K562 (cell line): Measurements from ENCODE around the gene NUCKS1. TPM values are rescaled to one million over a fixed set of nuclear protein-coding genes. Genes with fewer than 3 reads are reported as not detected.

Source experiments
- ATAC-seq: fragments of 200-7000 bp; cut with Tn5 transposase; 3 replicates; pipeline ENCODE4 v1.9.1; 2020; ENCODE audit warnings: moderate library complexity
- BruUV-seq: library from RNA; stranded (reverse); fragments of 400-500 nt; replicated peaks from 2 replicates; lab custom pipeline; 2021; lab: Mats Ljungman, UMichigan
- CTCF ChIA-PET: fragments of 300-600 bp; formaldehyde crosslinking; extraction: SDS; loops from one replicate; lab custom pipeline; 2021; ENCODE audit warnings: low intra/inter-chr PET ratio; lab: Yijun Ruan, JAX
- POLR2A ChIA-PET: fragments of 300-600, 350-650 bp; sonication (Branson Sonifier 250); formaldehyde crosslinking; extraction: SDS; loops from one replicate; lab custom pipeline; 2021; ENCODE audit warnings: antibody characterized with exemption, inconsistent platforms; lab: Yijun Ruan, JAX
- DNase-seq, 4 experiments: peaks; one replicate each; pipeline versions ENCODE4 v3.0.0 to v3.0.0-alpha.2; 2011 to 2018; ENCODE audit warnings: low spot score in 3 of 4, mixed read lengths in 3 of 4; ENCODE audit errors: extremely low read depth in 1 of 4
- FAIRE-seq: peaks from 2 replicates; lab custom pipeline; 2011; peaks lifted over from hg19 to GRCh38; lab: Jason Lieb, UNC
- H2AFZ ChIP-seq: 2 replicates; pipeline ENCODE4 v1.6.0; 2011; ENCODE audit warnings: low read depth, low read length, control low read depth, inconsistent platforms
- H3K27ac ChIP-seq: fragments of 200-600 bp; 3 replicates; pipeline ENCODE4 v1.8.0; 2011; ENCODE audit warnings: low read depth, mild to moderate bottlenecking, control low read depth, inconsistent platforms, low read length, moderate library complexity, mixed read lengths; ENCODE audit errors: extremely low read depth
- H3K27me3 ChIP-seq, 2 experiments: fragments of 300-600 bp in 1 of 2; 2 replicates in 1 of 2; 3 replicates in 1 of 2; pipeline versions ENCODE4 v1.6.0 to v1.8.0; 2011; ENCODE audit warnings: inconsistent platforms in 2 of 2, low read length in 2 of 2, mild to moderate bottlenecking in 1 of 2, mixed read lengths in 1 of 2, moderate library complexity in 1 of 2; ENCODE audit not compliant: control insufficient read depth in 2 of 2, insufficient read depth in 2 of 2
- H3K36me3 ChIP-seq: fragments of 300-600 bp; 3 replicates; pipeline ENCODE4 v1.8.0; 2011; ENCODE audit warnings: mild to moderate bottlenecking, low read length, inconsistent platforms; ENCODE audit not compliant: control insufficient read depth, insufficient read depth
- H3K4me1 ChIP-seq, 2 experiments: fragments of 200-600 bp in 1 of 2; replicated peaks in 1 of 2; 2 replicates in 1 of 2; 3 replicates in 1 of 2; pipeline versions ENCODE4 v1.5.1 to v1.8.0; 2011; ENCODE audit warnings: inconsistent platforms in 2 of 2, low read length in 2 of 2, mild to moderate bottlenecking in 1 of 2, mixed read lengths in 1 of 2, moderate library complexity in 1 of 2; ENCODE audit not compliant: control insufficient read depth in 2 of 2, insufficient read depth in 2 of 2
- H3K4me2 ChIP-seq: 2 replicates; pipeline ENCODE4 v1.6.1; 2011; ENCODE audit warnings: low read length, control low read depth, inconsistent platforms, mixed read lengths; ENCODE audit not compliant: insufficient read depth
- H3K4me3 ChIP-seq: fragments of 200-600 bp; sonication (generic), shearing (Covaris generic); 2 replicates; pipeline ENCODE4 v1.5.1; 2016; ENCODE audit warnings: control low read depth, inconsistent platforms
- H3K79me2 ChIP-seq: fragments of 200-600 bp; 3 replicates; pipeline ENCODE4 v1.8.0; 2011; ENCODE audit warnings: low read length, inconsistent platforms; ENCODE audit not compliant: control insufficient read depth, insufficient read depth
- H3K9ac ChIP-seq, 2 experiments: 2 replicates each; pipeline versions ENCODE4 v1.6.0 to v1.6.1; 2011; ENCODE audit warnings: low read depth in 2 of 2, low read length in 2 of 2, control low read depth in 1 of 2, inconsistent platforms in 1 of 2, mild to moderate bottlenecking in 1 of 2, mixed read lengths in 1 of 2; ENCODE audit not compliant: insufficient read depth in 1 of 2
- H3K9me1 ChIP-seq: one replicate; pipeline ENCODE4 v1.6.0; 2011; ENCODE audit warnings: inconsistent platforms, mild to moderate bottlenecking, low read length, moderate library complexity; ENCODE audit not compliant: control insufficient read depth, insufficient read depth
- H3K9me3 ChIP-seq: replicated peaks from 2 replicates; pipeline ENCODE4 v1.5.1; 2011; ENCODE audit warnings: low read depth, low read length, inconsistent platforms; ENCODE audit not compliant: control insufficient read depth, insufficient read depth
- H4K20me1 ChIP-seq: replicated peaks from 2 replicates; pipeline ENCODE4 v1.6.1; 2011; ENCODE audit warnings: low read length, inconsistent platforms, mixed read lengths; ENCODE audit not compliant: control insufficient read depth, insufficient read depth
- BCL6 ChIP-seq: fragments of 250-450 bp; sonication (Bioruptor Pico); IDR thresholded peaks from 2 replicates; pipeline ENCODE4 v1.4.0; 2020
- CEBPB ChIP-seq: fragments of 450-650 bp; IDR thresholded peaks from 2 replicates; pipeline ENCODE4 v1.6.1; 2016; ENCODE audit warnings: missing genetic modification characterization, missing compliant biosample characterization
- HDAC8 ChIP-seq: fragments of 450-650 bp; IDR thresholded peaks from 2 replicates; pipeline ENCODE4 v1.6.1; 2016; ENCODE audit warnings: mild to moderate bottlenecking, missing genetic modification characterization, moderate library complexity, missing compliant biosample characterization
- HINFP ChIP-seq: fragments of 450-650 bp; conservative IDR thresholded peaks from 2 replicates; pipeline ENCODE4 v1.6.1; 2016; ENCODE audit warnings: missing genetic modification characterization, low read depth, mild to moderate bottlenecking, control low read depth, missing compliant biosample characterization
- KLF10 ChIP-seq: fragments of 250-450 bp; sonication (Bioruptor Pico); IDR thresholded peaks from 2 replicates; pipeline ENCODE4 v1.6.1; 2021; ENCODE audit warnings: matching md5 sums
- ZNF444 ChIP-seq: fragments of 250-450 bp; sonication (Bioruptor Pico); IDR thresholded peaks from 2 replicates; pipeline ENCODE4 v1.4.0; 2020; ENCODE audit warnings: mild to moderate bottlenecking, moderate library complexity
- WGBS: fragments of 100-300 bp; shearing (Covaris generic); methylation state at CpG from one replicate; pipeline ENCODE4 v1.1.6; 2016; ENCODE audit warnings: low coverage, mixed read lengths; ENCODE audit not compliant: insufficient coverage; ENCODE audit errors: missing lambda C conversion rate; 5-methylcytosine and 5-hydroxymethylcytosine counted together
- in situ Hi-C: fragments of 300-500 bp; cut with MboI; formaldehyde crosslinking; loops from 4 replicates; pipeline ENCODE4 v1.15.0; 2018; ENCODE audit warnings: inconsistent platforms, mixed read lengths
- intact Hi-C: fragments of 100-400 bp; cut with micrococcal nuclease; formaldehyde crosslinking; loops from 2 replicates; pipeline ENCODE4 v1.14.2; 2022
- polyA plus RNA-seq, 8 experiments: library from polyadenylated mRNA; depleted of rRNA in 4 of 8; stranded (reverse) in 5 of 8; unstranded in 3 of 8; fragments of >200 nt; fragmentation: Nextera tagmentation in 2 of 8; fragmentation: Illumina TruSeq in 1 of 8; extraction: Ambion mirVana in 2 of 8; extraction: Trizol in 1 of 8; gene quantifications; 2 replicates each; pipeline versions ENCODE4 v1.2.1 to v1.2.3, GENCODE V29; 2011 to 2014; ENCODE audit warnings: inconsistent platforms in 1 of 8, missing spikeins in 1 of 8
- total RNA-seq, 7 experiments: library from RNA; depleted of rRNA in 6 of 7; stranded (reverse); fragments of >200 nt in 6 of 7; fragmentation: Illumina TruSeq in 2 of 7; extraction: Trizol in 2 of 7; gene quantifications; 2 replicates each; pipeline versions ENCODE4 v1.2.1 to v1.2.3, GENCODE V29; 2011 to 2021; ENCODE audit warnings: low replicate concordance in 1 of 7
- TF ChIP-seq, protein P1 (sequence below): fragments of 450-650 bp; IDR thresholded peaks from 2 replicates; pipeline ENCODE4 v1.6.1; 2017; ENCODE audit warnings: antibody characterized with exemption

The NUCKS1 gene
- total and polyA plus RNA-seq, 9 of the 15 experiments (the other 6 are each of a cell fraction or from before 2014, with no cell fraction given), result 66.7 to 244 (median 149) TPM

- in situ Hi-C loops, result no loop called here
These were observed 16.6 kb upstream of the NUCKS1 start for GRCh38 chr1:205766570-205766969.

More at GRCh38 chr1:205766570-205766969, 16.6 kb upstream of the NUCKS1 start:
- TF ChIP-seq ZNF444 (no peak), BCL6 (CRISPR knock-in tag) (no peak), HINFP (tag) (peak; percentile 93), CEBPB (tag) (peak; percentile 27; the same call in 1 of the 2 replicates), KLF10 (CRISPR knock-in tag) (no peak), HDAC8 (tag) (no peak)
- TF ChIP-seq, protein P1, sequence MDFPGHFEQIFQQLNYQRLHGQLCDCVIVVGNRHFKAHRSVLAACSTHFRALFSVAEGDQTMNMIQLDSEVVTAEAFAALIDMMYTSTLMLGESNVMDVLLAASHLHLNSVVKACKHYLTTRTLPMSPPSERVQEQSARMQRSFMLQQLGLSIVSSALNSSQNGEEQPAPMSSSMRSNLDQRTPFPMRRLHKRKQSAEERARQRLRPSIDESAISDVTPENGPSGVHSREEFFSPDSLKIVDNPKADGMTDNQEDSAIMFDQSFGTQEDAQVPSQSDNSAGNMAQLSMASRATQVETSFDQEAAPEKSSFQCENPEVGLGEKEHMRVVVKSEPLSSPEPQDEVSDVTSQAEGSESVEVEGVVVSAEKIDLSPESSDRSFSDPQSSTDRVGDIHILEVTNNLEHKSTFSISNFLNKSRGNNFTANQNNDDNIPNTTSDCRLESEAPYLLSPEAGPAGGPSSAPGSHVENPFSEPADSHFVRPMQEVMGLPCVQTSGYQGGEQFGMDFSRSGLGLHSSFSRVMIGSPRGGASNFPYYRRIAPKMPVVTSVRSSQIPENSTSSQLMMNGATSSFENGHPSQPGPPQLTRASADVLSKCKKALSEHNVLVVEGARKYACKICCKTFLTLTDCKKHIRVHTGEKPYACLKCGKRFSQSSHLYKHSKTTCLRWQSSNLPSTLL, result peak; percentile 83
- no peaks in the 10 kb centered on the region for H3K9me3 ChIP-seq
- intact Hi-C loops, result no loop called here
- no peaks in the 10 kb centered on the region for H3K79me2 ChIP-seq
- no peaks in the 10 kb centered on the region; a peak in 1 of 5 replicates for H3K4me1 ChIP-seq
- H3K4me3 ChIP-seq, result no peak overlapping the region
- H3K36me3 ChIP-seq, result no peaks in the 10 kb centered on the region
- no peaks in the 10 kb centered on the region for H3K27me3 ChIP-seq
- POLR2A ChIA-PET, result interaction anchor here (2.2 to 2.8 kb wide), 3 partner anchors 8 to 17 kb away, joined by 9 to 20 read pairs (median 10); partner anchors contain the start of gene RAB29
- CTCF ChIA-PET, result no interaction called here
- no peak overlapping the region for H3K27ac ChIP-seq
- H3K9me1 ChIP-seq, result no peaks in the 10 kb centered on the region
- FAIRE-seq, result no peak
- BruUV-seq, result no TSS peak
- no peak overlapping the region for H2AFZ ChIP-seq
- H4K20me1 ChIP-seq, result no peaks in the 10 kb centered on the region
- DNase-seq, result no peak
- no peak overlapping the region for H3K9ac ChIP-seq
- WGBS, result 49% methylated on average over 3 of the region's 3 CpGs
- no peak for ATAC-seq
- H3K4me2 ChIP-seq, result no peak overlapping the region
